ENCODE measurements around the gene SP110.

- TF ChIP-seq EZH2 (IDR thresholded peaks at IDR 0.05; ENCODE audit: insufficient read depth, low read length) (no peak), CTCF (IDR thresholded peaks at IDR 0.05; ENCODE audit: insufficient read depth, low read depth, low read length) (no peak)
These were observed 47.3 kb upstream of the SP110 start for GRCh38 chr2:230267059-230267458.

All from astrocyte (in vitro differentiated cells and primary cell).